HG02981 (cell line): Measurements from ENCODE around the gene MEIS2.

ENCODE experiments used
- ATAC-seq: cut with Tn5 transposase; IDR thresholded peaks from one replicate; pipeline ENCODE4 v1.9.1; 2021; ENCODE audit warnings: mild to moderate bottlenecking, moderate library complexity; ENCODE audit not compliant: unreplicated experiment

MEIS2 gene

DNA sequence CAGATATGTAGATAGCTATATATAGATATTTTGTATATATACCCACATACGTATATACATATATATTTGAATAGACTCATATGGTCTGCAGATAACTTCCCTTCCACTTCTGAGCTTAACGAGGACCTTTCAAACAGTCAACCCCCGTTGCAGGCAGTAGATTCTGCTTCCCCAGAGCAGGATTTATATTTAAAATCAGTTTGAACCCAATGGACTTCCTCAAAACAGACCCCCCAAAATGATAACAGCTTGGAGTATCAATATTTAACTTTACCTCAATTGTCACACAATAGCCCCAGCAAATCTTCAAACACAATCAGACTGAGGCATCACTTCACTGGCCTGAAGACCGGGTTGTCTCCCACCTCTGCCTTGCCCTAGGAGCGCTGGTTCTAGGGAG lies 218.3 kb downstream of the MEIS2 start:
- no peak for ATAC-seq

GRCh38 chr15:36881516-36881915 lies 218.8 kb downstream of the MEIS2 start:
- ATAC-seq, result no peak

DNA sequence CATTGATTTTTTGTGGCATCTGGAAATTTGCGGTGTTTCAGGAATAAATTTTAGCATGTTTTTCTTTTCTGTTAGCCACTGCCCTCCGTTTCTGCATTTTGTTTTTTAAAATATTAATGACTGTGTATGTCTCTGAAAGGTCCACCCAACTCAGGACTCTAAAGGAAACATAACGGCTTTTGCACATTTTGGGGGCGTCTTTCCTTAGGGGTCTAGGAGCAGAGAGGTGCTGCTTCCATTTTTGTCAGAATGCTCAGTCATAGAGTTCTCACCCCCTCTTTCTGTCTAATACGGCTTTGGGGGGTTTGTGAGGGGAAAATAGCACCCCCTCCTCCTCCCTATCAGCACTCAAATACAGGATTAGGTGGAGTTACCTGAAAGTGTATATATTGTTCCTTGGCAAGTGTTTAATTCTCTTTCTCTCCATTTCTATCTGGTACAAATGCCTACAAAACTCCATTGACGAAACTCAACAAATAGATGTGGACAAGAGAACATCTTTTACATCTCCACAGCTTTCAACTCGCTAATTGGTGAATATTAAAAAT lies 219.4 kb downstream of the MEIS2 start:
- no peak for ATAC-seq

- no peak for ATAC-seq
These were observed 220.0 kb downstream of the MEIS2 start for GRCh38 chr15:36880224-36880912.

- no peak for ATAC-seq
These were observed 220.7 kb downstream of the MEIS2 start for GRCh38 chr15:36879568-36880222.

- no peak for ATAC-seq
These were observed 221.6 kb downstream of the MEIS2 start for GRCh38 chr15:36878684-36879262.

GRCh38 chr15:36877796-36878683 lies 222.3 kb downstream of the MEIS2 start:
- ATAC-seq, result no peak

DNA sequence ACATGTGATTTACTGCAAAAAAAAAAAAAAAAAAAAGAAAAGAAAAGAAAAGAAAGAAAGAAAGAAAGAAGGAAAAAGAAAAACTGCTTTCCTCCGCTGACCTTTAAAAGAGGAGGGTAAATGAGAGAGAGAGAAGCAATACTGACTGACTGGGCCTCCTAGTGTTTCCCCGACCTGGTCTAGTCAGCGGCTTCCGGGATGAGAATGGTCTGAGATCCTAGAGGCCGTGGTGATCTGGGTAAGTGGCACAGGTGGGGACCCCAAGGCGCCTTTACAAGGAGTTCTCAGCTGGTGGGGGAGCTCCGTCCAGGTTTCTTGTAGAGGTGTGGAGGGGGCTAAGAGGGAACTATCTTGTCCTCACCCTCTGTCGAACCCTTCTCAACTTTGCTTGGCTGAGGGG lies 223.1 kb downstream of the MEIS2 start:
- ATAC-seq, result no peak

DNA sequence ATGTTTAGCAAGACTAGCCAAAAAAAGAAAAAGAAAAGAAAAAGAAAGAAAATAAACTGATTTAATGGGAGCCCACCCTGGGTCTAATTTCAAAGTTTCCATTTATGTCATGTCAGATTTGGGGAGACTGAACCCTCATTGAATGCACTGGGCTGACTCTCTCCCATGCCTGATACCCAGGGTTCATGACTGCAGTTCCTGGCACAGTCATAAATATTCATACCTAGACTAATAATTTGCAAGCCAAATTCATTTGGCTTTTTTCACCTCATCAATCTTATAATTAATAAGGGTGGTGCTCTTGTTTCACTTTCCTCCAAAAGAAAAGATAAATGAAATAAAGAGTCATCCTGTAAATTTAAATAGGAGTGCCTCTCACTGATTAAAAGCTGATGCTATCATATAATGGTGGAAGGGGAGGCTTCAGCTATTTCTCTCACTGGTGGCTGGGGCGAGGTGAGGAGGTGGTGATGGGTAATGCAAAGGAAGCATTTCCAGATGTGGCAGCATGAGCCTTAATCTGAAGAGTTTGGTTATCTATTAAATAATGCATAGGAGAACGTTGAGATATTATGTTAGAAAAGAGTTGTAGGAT lies 224.5 kb downstream of the MEIS2 start:
- ATAC-seq, result no peak

DNA sequence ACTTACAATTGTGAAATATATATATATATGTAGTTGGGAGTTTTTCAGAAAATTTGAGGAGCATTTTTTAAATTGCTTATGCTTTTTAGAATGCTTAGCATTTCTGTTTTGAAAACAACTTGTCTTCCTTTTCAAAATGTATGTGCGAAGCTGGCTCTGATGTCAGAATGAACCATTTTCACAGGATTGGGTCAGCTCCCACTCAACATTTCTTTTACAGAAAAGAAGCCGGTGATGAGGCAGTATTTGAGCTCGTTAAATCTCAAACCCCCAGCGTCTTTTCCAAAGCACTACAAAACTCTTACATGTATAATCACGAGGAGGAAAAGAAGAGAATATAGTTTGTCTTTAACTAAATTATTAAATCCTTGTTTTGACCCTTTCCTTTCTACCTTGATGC lies 225.4 kb downstream of the MEIS2 start:
- ATAC-seq, result no peak

DNA sequence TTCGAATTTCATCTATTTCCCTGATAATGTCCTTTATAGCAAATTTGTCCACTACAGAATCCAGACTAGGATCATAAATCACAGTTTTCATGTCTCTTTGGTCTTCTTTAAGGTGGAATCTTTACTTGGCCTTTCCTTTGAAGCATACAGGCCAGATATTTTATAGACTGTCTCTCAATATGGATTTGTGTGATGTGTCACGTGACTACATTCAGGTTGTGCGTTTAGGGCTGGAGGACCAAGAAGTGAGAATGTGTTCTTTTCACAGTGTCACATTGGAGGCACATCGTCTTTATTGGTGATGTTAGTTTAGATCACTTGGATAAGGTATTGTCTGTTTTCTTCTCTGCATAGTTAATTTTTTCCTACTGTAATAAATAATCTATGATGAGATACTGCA lies 232.9 kb downstream of the MEIS2 start:
- no peak for ATAC-seq

- no peak for ATAC-seq
These were observed 233.5 kb downstream of the MEIS2 start for GRCh38 chr15:36866896-36867295.

DNA sequence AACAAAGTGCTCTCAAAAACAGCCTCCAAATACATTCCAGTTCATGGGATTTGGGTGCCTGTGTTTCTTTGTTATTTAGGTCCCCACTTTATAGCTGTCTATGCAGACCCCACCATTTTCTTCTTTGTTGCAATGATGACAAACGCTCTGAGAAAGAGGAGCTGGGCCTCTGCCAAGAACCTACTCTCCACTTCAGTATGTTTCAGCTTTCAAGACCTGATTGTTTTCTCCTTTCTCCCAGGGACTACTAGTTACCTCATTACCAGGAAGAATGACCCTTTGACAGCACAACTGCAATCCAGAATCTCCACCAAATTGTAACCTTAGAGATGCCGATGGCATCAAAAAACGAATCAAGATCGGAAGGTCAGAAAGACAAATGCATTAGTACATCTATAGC lies 236.8 kb downstream of the MEIS2 start:
- ATAC-seq, result no peak

DNA sequence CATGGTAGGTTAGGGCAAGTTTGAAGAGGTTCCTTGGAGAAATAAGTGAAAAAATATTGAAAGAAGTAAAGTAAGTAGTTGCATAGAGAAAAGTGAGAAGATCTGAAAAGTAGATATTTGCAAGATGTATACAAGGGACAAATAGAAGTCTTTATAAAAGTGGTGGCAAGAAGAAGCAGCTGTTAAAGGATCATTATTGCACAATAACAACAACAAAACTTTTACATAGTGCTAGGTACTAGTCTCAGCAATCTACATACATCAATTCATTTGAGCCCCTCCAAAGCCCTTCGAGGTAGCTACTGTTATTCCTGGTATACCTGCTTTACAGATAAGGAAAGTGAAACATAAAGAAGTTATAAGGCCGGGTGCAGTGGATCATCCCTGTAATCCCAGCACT lies 239.6 kb downstream of the MEIS2 start:
- no peak for ATAC-seq

GRCh38 chr15:36858423-36858822 lies 241.9 kb downstream of the MEIS2 start:
- ATAC-seq, result no peak

DNA sequence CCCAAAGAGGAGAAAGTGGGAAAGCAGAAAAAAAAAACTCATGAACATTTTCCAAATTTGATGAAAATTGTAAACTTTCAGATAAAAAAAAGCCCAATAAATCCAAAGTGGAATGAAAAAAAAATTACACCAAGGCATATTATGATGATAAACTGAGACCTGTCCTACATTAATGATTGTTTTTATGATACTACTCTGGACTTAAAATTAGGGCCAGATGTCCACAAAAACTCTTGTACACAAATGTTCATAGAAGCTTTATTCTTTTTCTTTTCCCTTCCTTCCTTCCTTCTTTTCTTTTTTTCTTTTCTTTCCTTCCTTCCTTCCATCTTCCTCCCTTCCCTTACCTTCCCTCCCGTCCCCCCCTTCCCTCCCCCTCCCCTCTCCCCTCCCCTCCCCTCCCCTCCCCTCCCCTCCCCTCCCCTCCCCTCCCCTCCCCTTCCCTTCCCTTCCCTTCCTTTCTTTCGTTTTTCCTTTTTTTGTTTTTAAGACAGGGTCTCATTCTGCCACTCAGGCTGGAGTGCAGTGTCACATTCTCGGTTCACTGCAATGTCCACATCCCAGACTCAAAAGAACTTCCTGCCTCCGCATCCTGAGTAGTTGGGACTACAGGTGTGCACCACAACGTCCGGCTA lies 243.9 kb downstream of the MEIS2 start:
- no peak for ATAC-seq

DNA sequence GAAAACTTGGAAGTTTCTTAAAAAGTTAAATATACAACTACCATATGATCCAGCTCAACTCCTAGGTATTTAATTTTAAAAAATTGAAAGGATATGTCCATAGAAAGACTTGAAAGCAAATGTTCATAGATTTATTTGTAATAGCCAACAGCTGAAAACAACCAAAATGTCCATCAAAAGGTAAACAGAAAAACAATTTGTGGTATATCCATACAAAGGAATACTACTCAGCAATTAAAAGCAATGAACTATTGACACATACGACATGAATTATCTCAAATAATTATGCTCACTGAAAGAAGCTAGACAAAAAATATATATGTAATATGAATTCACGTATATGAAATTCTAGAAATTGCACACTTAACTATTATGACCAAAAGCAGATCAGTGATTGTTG lies 249.5 kb downstream of the MEIS2 start:
- no peak for ATAC-seq

DNA sequence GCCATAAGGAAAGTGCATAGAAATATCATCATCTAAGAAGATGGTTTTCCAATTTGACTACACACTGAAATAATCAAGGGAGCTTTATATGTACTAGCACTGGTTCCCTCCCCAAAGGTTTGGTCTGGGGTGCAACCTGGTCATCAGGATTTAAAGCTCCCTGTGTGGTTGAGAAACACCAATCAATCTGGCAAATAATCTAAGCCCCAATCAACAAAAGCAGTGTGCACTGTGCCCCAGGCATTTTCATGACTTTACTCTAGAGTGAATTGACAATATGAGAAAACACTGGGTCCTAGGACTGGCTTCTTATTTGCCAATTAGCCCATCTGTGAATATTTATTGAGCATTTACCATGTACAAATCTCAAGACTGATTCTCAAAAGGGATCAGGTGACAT lies 255.1 kb downstream of the MEIS2 start:
- no peak for ATAC-seq

DNA sequence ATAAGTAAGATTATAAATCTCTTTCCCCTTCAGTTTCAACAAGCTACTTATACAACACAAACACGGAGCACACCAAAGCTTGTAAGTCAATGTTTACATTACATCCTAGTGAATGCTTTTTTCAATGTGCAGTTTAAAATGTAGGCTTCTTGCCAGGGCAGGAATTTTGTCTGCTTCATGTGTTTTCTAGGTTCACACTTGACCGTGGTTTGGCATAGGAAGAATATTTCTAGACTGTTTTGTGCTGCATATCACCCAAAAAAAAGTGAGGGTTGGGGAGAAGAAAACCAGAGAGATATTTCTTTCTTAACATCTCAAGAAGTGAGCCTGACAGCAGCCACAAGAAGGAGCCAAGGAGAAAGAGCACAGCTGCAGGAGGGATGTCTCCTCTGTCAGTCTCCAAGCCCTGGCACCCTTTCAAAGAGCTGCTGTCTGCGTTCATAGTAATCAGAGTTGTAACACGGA lies 255.8 kb downstream of the MEIS2 start:
- ATAC-seq, result no peak

DNA sequence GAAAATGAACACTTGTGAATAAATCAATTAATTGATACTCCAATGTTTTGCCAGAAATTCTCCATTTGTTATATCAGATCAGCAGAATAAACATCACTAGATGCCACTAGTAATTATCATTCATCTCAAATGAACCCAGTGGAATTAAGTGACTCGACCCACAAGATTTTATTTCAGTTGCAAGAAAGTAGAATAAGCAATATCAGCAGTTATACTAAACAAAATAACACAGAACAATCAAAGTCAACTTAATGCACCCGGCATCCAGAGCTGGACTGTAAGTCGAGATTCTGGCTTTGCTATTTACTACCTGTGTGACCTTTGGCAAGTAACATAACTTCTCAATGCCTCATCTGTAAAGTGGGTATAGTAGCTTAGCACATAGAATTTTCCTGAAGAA lies 256.5 kb downstream of the MEIS2 start:
- no peak for ATAC-seq
